Measurements from ENCODE around the gene LNPK. TPM values are rescaled to one million over a fixed set of nuclear protein-coding genes. Genes with fewer than 3 reads are reported as not detected.

LNPK gene
- 15.8 to 32.1 TPM (median 24.3 TPM) in 3 replicates for polyA plus RNA-seq
- polyA plus RNA-seq (2011; ENCODE audit: low read depth): 32.1 TPM
- 9.1 and 19.8 TPM in 2 replicates for polyA plus RNA-seq (2011; cell fraction: cytosol; rRNA removed)
- polyA plus RNA-seq (2011; cell fraction: nucleus; rRNA removed): 19.1 and 21.8 TPM in 2 replicates
- 10.5 and 13.8 TPM in 2 replicates for polyA plus RNA-seq (2012; ENCODE audit: low replicate concordance)
- 7.8 to 31.4 TPM (median 31.1 TPM) in 3 replicates for polyA minus RNA-seq
- 11.1 TPM for polyA minus RNA-seq (2011; cell fraction: cytosol; rRNA and poly(A)+ RNA removed)
- 22.1 and 47.8 TPM in 2 replicates for polyA minus RNA-seq (2011; cell fraction: nucleus; rRNA and poly(A)+ RNA removed)

- H3K9me3 ChIP-seq (ENCODE audit: control insufficient read depth, low read depth, low read length): no peaks in the 10 kb centered on the region
- no peaks in the 10 kb centered on the region for H4K20me1 ChIP-seq (ENCODE audit: control insufficient read depth, extremely low read depth, insufficient read depth, low read length)
- H3K4me1 ChIP-seq (ENCODE audit: control insufficient read depth, extremely low read depth, insufficient read depth, low read length): peaks cover 6% of the 10 kb centered on the region
- no peaks in the 10 kb centered on the region for H3K9me1 ChIP-seq (ENCODE audit: control insufficient read depth, extremely low read depth, insufficient read depth, low read length)
- dilution Hi-C loops (cut with MboI; ENCODE audit: extremely low pct_ligation_motif_present, low sequenced_read_pairs): no loop called here
- TF ChIP-seq EZH2 (IDR thresholded peaks at IDR 0.05; ENCODE audit: low read length) (no peak), CTCF (optimal IDR thresholded peaks at IDR 0.05 in 1 of 3, IDR thresholded peaks at IDR 0.05 in 1 of 3, conservative IDR thresholded peaks at IDR 0.05 in 1 of 3; ENCODE audit: extremely low read depth in 1 of 3, insufficient read depth in 2 of 3, low read length in 3 of 3) (no peak)
- H3K9ac ChIP-seq (ENCODE audit: control insufficient read depth, extremely low read depth, insufficient read depth, low read length): peak within 1 kb of the TSS; percentile 87
- no peak for FAIRE-seq
- H3K36me3 ChIP-seq (ENCODE audit: control insufficient read depth in 2 of 2, extremely low read depth in 1 of 2, insufficient read depth in 2 of 2, low read length in 2 of 2): no peaks in the 10 kb centered on the region
- DNase-seq (ENCODE audit: low read depth, low spot score): peak; percentile 17
- peak within 1 kb of the TSS; percentile 79 to 99 (median 98) for H3K4me3 ChIP-seq (ENCODE audit: control insufficient read depth in 2 of 3, extremely low read depth in 1 of 3, insufficient read depth in 2 of 3, low read depth in 1 of 3, low read length in 3 of 3)
- peaks cover 30% of the 10 kb centered on the region for H3K79me2 ChIP-seq (ENCODE audit: control insufficient read depth, insufficient read depth, low read length)
- H2AFZ ChIP-seq (ENCODE audit: control insufficient read depth, low read length): peak within 1 kb of the TSS; percentile 100
- no peaks in the 10 kb centered on the region for H3K27me3 ChIP-seq (ENCODE audit: control insufficient read depth, extremely low read depth, insufficient read depth, low read length)
- peak within 1 kb of the TSS; percentile 97 for H3K4me2 ChIP-seq (ENCODE audit: control insufficient read depth, extremely low read depth, insufficient read depth, low read depth, low read length)
- H3K27ac ChIP-seq (ENCODE audit: control insufficient read depth, insufficient read depth, low read length): peak within 1 kb of the TSS; percentile 80
Observed at GRCh38 chr2:176001916-176002687, at the start of gene LNPK. Gene LNPK (minus strand): TSS chr2:176002267. CDS start chr2:175995584, 6,683 bp downstream.

GRCh38 chr2:176039375-176039774, 37.3 kb upstream of the LNPK start:
- TF ChIP-seq CTCF (optimal IDR thresholded peaks at IDR 0.05 in 1 of 3, IDR thresholded peaks at IDR 0.05 in 1 of 3, conservative IDR thresholded peaks at IDR 0.05 in 1 of 3; ENCODE audit: extremely low read depth in 1 of 3, insufficient read depth in 2 of 3, low read length in 3 of 3) (no peak), EZH2 (IDR thresholded peaks at IDR 0.05; ENCODE audit: low read length) (no peak)
- Histone ChIP-seq H3K4me2 (ENCODE audit: control insufficient read depth, extremely low read depth, insufficient read depth, low read depth, low read length) (no peak overlapping the region), H3K4me3 (ENCODE audit: control insufficient read depth in 2 of 3, extremely low read depth in 1 of 3, insufficient read depth in 2 of 3, low read depth in 1 of 3, low read length in 3 of 3) (no peak overlapping the region), H3K9ac (ENCODE audit: control insufficient read depth, extremely low read depth, insufficient read depth, low read length) (no peak overlapping the region), H3K4me1 (ENCODE audit: control insufficient read depth, extremely low read depth, insufficient read depth, low read length) (no peaks in the 10 kb centered on the region), H3K9me1 (ENCODE audit: control insufficient read depth, extremely low read depth, insufficient read depth, low read length) (no peaks in the 10 kb centered on the region), H3K36me3 (ENCODE audit: control insufficient read depth in 2 of 2, extremely low read depth in 1 of 2, insufficient read depth in 2 of 2, low read length in 2 of 2) (no peaks in the 10 kb centered on the region), H3K27me3 (ENCODE audit: control insufficient read depth, extremely low read depth, insufficient read depth, low read length) (no peaks in the 10 kb centered on the region), H2AFZ (ENCODE audit: control insufficient read depth, low read length) (no peak overlapping the region), H3K79me2 (ENCODE audit: control insufficient read depth, insufficient read depth, low read length) (no peaks in the 10 kb centered on the region), H4K20me1 (ENCODE audit: control insufficient read depth, extremely low read depth, insufficient read depth, low read length) (no peaks in the 10 kb centered on the region), H3K27ac (ENCODE audit: control insufficient read depth, insufficient read depth, low read length) (no peak overlapping the region), H3K9me3 (ENCODE audit: control insufficient read depth, low read depth, low read length) (no peaks in the 10 kb centered on the region)
- dilution Hi-C loops (cut with MboI; ENCODE audit: extremely low pct_ligation_motif_present, low sequenced_read_pairs): no loop called here
- FAIRE-seq (no peak), DNase-seq (ENCODE audit: low read depth, low spot score) (no peak)

Measured in keratinocyte (primary cell).